ENCODE data around the gene RALB. TPM values are rescaled to one million over a fixed set of nuclear protein-coding genes. Genes with fewer than 3 reads are reported as not detected.

RALB gene
- total RNA-seq, 2 donors from 2014 or later: 40.1 to 43.2 TPM

DNA sequence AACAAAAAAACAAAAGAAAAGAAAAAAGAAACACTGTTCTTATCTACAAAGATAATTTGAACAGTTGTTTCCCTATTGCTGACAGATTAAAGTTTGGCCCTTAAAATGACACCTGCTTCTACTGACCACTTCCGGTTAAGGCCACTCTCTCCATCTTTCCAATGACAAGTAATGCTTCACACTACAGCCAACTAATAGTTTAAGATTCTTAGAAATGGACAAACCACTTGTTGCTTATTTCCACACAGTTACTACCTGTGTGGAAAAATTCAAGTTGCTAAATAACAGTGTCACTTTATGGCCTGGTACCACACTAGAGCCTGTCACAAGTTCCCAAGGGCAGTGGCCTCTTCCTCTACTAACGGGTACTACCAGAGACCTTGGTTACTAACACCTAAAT lies 31.9 kb upstream of the RALB start:
- H3K36me3 Mint-ChIP-seq: peaks cover 16% of the 10 kb centered on the region
- no peaks in the 10 kb centered on the region for H3K9me3 Mint-ChIP-seq
- H3K4me3 Mint-ChIP-seq: peak overlapping the region; percentile 85
- H3K27ac Mint-ChIP-seq: peak overlapping the region; percentile 84 to 88
- H3K4me1 Mint-ChIP-seq (ENCODE audit: low read depth in 2 of 2): peaks cover 43 to 55% of the 10 kb centered on the region in 2 donors
- no peak for ATAC-seq
- H3K27me3 Mint-ChIP-seq: no peaks in the 10 kb centered on the region
- DNase-seq (ENCODE audit: low spot score): no peak

GRCh38 chr2:120221616-120222015 lies 31.0 kb upstream of the RALB start:
- H3K36me3 Mint-ChIP-seq: peaks cover 14% of the 10 kb centered on the region
- ATAC-seq (no peak), DNase-seq (ENCODE audit: low spot score) (no peak)
- H3K4me1 Mint-ChIP-seq (ENCODE audit: low read depth in 2 of 2): peaks cover 46 to 55% of the 10 kb centered on the region in 2 donors
- peak overlapping the region; percentile 85 for H3K4me3 Mint-ChIP-seq
- peak overlapping the region; percentile 84 to 88 for H3K27ac Mint-ChIP-seq
- no peaks in the 10 kb centered on the region for H3K9me3 Mint-ChIP-seq
- no peaks in the 10 kb centered on the region for H3K27me3 Mint-ChIP-seq

DNA sequence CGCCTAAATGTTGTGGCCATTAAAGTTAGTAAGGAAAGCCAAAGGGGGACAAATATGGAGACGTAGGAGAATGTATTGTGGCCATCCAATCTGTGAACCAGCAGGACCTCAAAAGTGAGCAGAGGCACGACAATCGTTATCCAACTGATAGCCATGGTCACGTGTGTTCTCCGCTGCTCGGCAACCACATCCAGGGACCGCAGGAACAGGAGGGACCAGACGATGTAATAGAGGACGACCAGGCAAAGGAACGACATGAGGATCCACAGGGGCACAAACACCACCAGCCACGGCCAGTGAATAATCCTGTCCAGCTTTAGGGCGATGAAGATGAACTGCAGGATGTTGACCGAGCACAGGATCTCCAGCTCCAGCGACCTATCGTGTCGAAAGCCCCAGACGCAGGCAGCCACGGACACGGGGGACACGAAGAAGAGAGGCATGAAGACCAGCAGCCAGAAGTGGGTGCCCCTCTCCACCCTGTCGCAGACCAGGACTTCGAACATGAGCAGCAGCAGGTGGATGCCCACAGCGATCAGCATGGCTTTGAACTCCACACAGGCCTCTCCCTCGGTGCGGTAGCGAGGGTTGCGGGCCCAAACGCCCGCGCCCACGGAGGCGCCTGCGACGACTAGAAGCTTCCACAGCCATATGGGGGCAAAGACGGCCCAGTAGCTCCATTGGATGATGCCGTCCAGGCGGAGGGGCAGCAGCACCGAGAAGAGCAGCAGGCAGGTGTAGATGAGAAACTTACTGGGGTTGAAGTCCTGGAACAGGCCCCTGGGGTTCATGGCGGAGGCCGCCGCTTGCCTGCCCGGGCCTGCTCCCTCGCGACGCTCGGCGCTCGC lies 30.2 kb upstream of the RALB start:
- DNase-seq (ENCODE audit: low spot score) (no peak), ATAC-seq (no peak)
- no peaks in the 10 kb centered on the region for H3K9me3 Mint-ChIP-seq
- peak overlapping the region; percentile 84 to 88 for H3K27ac Mint-ChIP-seq
- no peaks in the 10 kb centered on the region for H3K27me3 Mint-ChIP-seq
- peaks cover 38 to 57% of the 10 kb centered on the region in 2 donors for H3K4me1 Mint-ChIP-seq (ENCODE audit: low read depth in 2 of 2)
- H3K4me3 Mint-ChIP-seq: peak overlapping the region; percentile 85
- H3K36me3 Mint-ChIP-seq: peaks cover 11% of the 10 kb centered on the region

DNA sequence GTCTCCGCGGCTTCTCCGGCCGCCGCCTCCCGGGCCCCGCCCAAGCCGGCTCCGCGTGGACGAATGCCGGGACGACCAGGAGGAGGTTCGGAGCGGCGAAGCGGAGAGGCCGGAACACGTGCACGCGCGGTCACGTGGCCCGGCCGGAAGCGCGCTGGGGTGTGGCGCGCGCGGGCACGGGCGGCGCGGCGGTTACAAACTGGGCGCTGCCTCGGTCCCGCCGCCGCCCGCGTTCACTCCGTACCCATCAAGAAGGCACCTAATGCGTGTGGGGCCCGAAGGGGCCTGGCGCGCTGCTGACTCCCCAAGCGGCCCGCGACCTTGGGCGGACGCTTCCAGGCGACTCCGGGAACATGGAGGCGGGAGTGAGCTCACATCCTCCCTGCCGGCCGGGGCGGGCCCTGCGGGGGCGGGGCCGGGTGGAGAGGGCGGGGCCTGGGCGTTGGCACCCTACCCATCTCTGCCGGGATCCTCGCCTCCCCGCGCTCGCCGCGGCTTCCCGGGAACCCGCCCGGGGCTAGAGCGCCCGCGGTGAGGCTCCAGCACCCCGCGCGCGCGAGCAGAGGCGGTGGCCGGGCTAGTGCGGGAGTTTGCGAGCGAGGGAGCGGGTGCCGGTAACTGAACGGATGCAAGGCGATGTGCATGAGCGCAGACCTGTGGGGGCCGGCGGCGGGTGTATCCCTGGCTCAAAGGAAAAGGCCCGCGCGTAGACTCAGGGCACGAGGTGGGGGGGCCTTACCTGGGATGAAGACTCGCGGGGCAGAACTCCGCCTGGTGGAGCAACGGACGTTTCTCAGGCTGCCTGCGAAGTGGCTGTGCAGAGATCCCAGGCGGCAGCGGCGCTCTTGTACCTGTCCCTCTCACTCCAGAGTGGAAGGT lies 29.4 kb upstream of the RALB start, which contains the start of gene TMEM185B:
TMEM185B (minus strand) TSS at position 367 of the 879 bp plus-strand sequence. CDS start 424 bp downstream, outside the sequence.
- Mint-ChIP-seq H3K36me3 (peaks cover 11% of the 10 kb centered on the region), H3K27ac (peak within 1 kb of the TSS; percentile 84 to 88), H3K27me3 (no peaks in the 10 kb centered on the region), H3K4me3 (peak within 1 kb of the TSS; percentile 85), H3K4me1 (ENCODE audit: low read depth in 2 of 2) (peaks cover 40 to 60% of the 10 kb centered on the region in 2 donors), H3K9me3 (no peaks in the 10 kb centered on the region)
- DNase-seq (ENCODE audit: low spot score) (peak; percentile 91), ATAC-seq (peak; percentile 96 to 97)

- peaks cover 11% of the 10 kb centered on the region for H3K36me3 Mint-ChIP-seq
- peaks cover 49 to 65% of the 10 kb centered on the region in 2 donors for H3K4me1 Mint-ChIP-seq (ENCODE audit: low read depth in 2 of 2)
Observed at GRCh38 chr2:120224256-120224655, 28.4 kb upstream of the RALB start.

GRCh38 chr2:120224735-120225548 lies 27.7 kb upstream of the RALB start:
- ATAC-seq (no peak), DNase-seq (ENCODE audit: low spot score) (peak; percentile 32)
- H3K36me3 Mint-ChIP-seq: peaks cover 11% of the 10 kb centered on the region
- H3K4me1 Mint-ChIP-seq (ENCODE audit: low read depth in 2 of 2): peaks cover 52 to 65% of the 10 kb centered on the region in 2 donors
- no peaks in the 10 kb centered on the region for H3K9me3 Mint-ChIP-seq
- peak overlapping the region; percentile 67 to 84 for H3K27ac Mint-ChIP-seq
- no peaks in the 10 kb centered on the region for H3K27me3 Mint-ChIP-seq
- H3K4me3 Mint-ChIP-seq: peak overlapping the region; percentile 85

More at GRCh38 chr2:120224256-120224655, 28.4 kb upstream of the RALB start:
- H3K27ac Mint-ChIP-seq: peak overlapping the region; percentile 67 to 84
- no peak for DNase-seq (ENCODE audit: low spot score)
- ATAC-seq: no peak
- no peaks in the 10 kb centered on the region for H3K9me3 Mint-ChIP-seq
- H3K4me3 Mint-ChIP-seq: peak overlapping the region; percentile 85
- H3K27me3 Mint-ChIP-seq: no peaks in the 10 kb centered on the region

DNA sequence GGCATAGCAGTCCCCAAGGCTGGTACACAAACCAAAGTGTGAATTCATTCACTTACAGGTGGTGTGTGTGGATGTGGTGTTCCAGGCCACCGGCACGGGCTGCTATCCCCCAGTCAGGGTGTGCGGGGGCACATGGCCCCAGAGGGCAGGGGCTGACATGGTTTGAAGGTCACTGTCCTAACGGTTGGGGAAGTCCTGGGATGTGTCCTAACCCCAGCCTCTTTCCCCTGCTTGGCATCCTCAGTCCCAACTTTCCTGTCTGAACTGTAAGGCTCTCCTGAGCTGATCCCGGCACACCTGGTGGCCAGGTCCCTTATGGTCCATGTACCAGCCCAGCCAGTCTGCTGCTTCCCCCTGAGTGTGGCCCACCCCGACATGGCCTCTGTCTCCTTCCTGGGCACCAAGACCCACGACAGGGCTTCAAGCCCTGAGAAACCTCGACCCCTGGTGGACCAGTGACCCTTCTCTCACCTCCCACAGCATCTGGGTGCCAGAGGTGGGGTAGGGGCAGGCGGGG lies 27.0 kb upstream of the RALB start:
- Mint-ChIP-seq H3K4me3 (no peak overlapping the region), H3K4me1 (ENCODE audit: low read depth in 2 of 2) (peaks cover 51 to 63% of the 10 kb centered on the region in 2 donors), H3K9me3 (no peaks in the 10 kb centered on the region), H3K36me3 (peaks cover 9% of the 10 kb centered on the region), H3K27ac (peak overlapping the region in 1 of 2 donors; percentile 99), H3K27me3 (no peaks in the 10 kb centered on the region)
- DNase-seq (ENCODE audit: low spot score) (no peak), ATAC-seq (no peak)

DNA sequence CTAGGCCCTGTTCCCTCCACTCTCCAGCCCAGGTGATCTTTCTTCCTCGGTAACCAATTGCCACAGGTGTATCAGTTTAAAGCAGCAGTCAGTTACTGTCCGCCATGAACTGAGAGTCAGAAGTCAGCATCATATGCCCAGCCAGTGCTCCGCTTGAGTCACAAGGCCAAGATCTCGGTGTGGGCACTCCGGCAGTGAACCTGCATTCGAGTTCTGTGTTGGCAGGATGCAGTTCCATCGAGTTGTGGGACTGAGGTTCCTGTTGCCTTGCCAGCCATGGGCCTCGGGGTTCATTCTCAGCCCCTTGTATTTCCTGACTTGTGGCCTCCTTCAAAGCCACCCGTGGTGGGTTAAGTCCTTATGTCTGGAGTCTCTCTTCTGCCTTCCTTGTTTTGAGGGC lies 26.3 kb upstream of the RALB start:
- H3K9me3 Mint-ChIP-seq: no peaks in the 10 kb centered on the region

GRCh38 chr2:120227111-120227991 lies 25.3 kb upstream of the RALB start:
- Mint-ChIP-seq H3K27me3 (no peaks in the 10 kb centered on the region), H3K27ac (peak overlapping the region; percentile 25 to 99), H3K4me3 (no peak overlapping the region), H3K9me3 (no peaks in the 10 kb centered on the region), H3K36me3 (peaks cover under 1% of the 10 kb centered on the region), H3K4me1 (ENCODE audit: low read depth in 2 of 2) (peaks cover 45 to 57% of the 10 kb centered on the region in 2 donors)
- ATAC-seq: no peak
- DNase-seq (ENCODE audit: low spot score): no peak

More for the DNA sequence above, 26.3 kb upstream of the RALB start:
- no peak for DNase-seq (ENCODE audit: low spot score)
- H3K4me1 Mint-ChIP-seq (ENCODE audit: low read depth in 2 of 2): peaks cover 51 to 62% of the 10 kb centered on the region in 2 donors
- H3K27me3 Mint-ChIP-seq: no peaks in the 10 kb centered on the region
- H3K4me3 Mint-ChIP-seq: peak overlapping the region; percentile 13
- peaks cover 4% of the 10 kb centered on the region for H3K36me3 Mint-ChIP-seq
- ATAC-seq: no peak
- H3K27ac Mint-ChIP-seq: peak overlapping the region in 1 of 2 donors; percentile 99

GRCh38 chr2:120228503-120228902 lies 24.1 kb upstream of the RALB start:
- no peaks in the 10 kb centered on the region for H3K9me3 Mint-ChIP-seq
- H3K27ac Mint-ChIP-seq: peak overlapping the region in 1 of 2 donors; percentile 99
- peak overlapping the region; percentile 26 for H3K4me3 Mint-ChIP-seq
- DNase-seq (ENCODE audit: low spot score): no peak
- H3K36me3 Mint-ChIP-seq: no peaks in the 10 kb centered on the region
- no peak for ATAC-seq
- H3K27me3 Mint-ChIP-seq: no peaks in the 10 kb centered on the region
- peaks cover 51 to 64% of the 10 kb centered on the region in 2 donors for H3K4me1 Mint-ChIP-seq (ENCODE audit: low read depth in 2 of 2)

DNA sequence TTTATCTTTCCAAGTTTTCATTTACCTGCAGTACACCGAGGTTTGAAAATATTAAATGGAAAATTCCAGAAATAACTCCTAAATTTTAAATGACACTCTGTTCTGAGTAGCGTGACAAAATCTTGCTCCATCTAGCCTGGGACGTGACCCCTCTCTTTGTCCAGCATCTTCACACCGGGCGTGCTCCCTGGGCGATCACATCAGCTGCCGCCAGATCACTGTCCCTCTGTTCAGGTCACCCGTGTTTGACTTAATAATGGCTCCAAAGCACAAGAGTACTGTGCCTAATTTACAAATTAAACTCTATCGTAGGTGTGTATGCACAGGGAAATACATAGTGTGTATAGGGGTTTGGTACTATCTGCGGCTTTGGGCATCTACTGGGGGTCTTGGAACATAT lies 23.3 kb upstream of the RALB start:
- Mint-ChIP-seq H3K9me3 (no peaks in the 10 kb centered on the region), H3K27ac (peak overlapping the region in 1 of 2 donors; percentile 99), H3K4me1 (ENCODE audit: low read depth in 2 of 2) (peaks cover 46 to 63% of the 10 kb centered on the region in 2 donors), H3K36me3 (no peaks in the 10 kb centered on the region), H3K4me3 (peak overlapping the region; percentile 26), H3K27me3 (no peaks in the 10 kb centered on the region)
- DNase-seq (ENCODE audit: low spot score) (no peak), ATAC-seq (no peak)

Measured in natural killer cell treated with Interleukin-12 subunit alpha and Interleukin-12 subunit beta and Interleukin-15 and Interleukin-18, amount 100 ng/mL, for 72 hours (primary cell).